Mammary epithelial cell (primary cell): ENCODE data around the gene PLCXD3.

Experiments
- CTCF ChIP-seq, 2 donors: IDR thresholded peaks in 1 of 2; conservative IDR thresholded peaks in 1 of 2; 2 replicates each; pipeline ENCODE4 v1.5.1; 2011 to 2012; ENCODE audit warnings: inconsistent platforms in 2 of 2, low read length in 2 of 2, mild to moderate bottlenecking in 2 of 2, control low read depth in 1 of 2, low read depth in 1 of 2; ENCODE audit not compliant: insufficient read depth in 1 of 2; ENCODE audit errors: extremely low read depth in 1 of 2
- EZH2 ChIP-seq: IDR thresholded peaks from 2 replicates; pipeline ENCODE4 v1.6.1; 2012; ENCODE audit warnings: low read length, inconsistent platforms, borderline replicate concordance

DNA sequence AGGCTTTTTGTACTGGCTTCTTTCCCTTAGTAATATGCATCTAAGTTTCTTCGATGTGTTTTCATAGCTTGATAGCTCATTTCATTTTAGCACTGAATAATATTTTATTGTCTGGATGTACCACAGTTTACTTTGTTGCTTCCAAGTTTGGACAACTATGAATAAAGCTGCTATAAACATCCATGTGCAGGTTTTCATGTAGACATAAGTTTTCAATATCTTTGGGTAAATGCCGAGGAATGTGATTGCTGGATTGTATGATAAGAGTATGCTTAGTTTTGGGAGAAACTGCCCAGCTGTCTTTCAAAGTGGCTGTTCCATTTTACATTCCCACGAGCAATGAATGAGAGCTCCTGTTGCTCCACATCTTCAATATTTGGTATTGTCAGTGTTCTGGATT is 84.7 kb downstream of the PLCXD3 start:
- no peak for TF ChIP-seq CTCF (conservative IDR thresholded peaks at IDR 0.05 in 1 of 2, IDR thresholded peaks at IDR 0.05 in 1 of 2; ENCODE audit: extremely low read depth in 1 of 2, insufficient read depth in 1 of 2, low read depth in 1 of 2, low read length in 2 of 2)
- TF ChIP-seq EZH2: no peak
